ENCODE measurements around the gene TRAPPC4.
"Not testable (repeated sequence)": the region's sequence is repeated elsewhere in the genome, so short reads cannot be mapped to it uniquely, and the experiment has no call there.

Gene TRAPPC4

GRCh38 chr11:119038884-119039283 is 20.3 kb downstream of the TRAPPC4 start:
- DNase-seq, result no peak

GRCh38 chr11:119039471-119039870 is 20.9 kb downstream of the TRAPPC4 start:
- not testable (repeated sequence) for DNase-seq

- DNase-seq, result no peak
Measured at GRCh38 chr11:119041821-119042514, 23.4 kb downstream of the TRAPPC4 start.

- DNase-seq, result no peak
Measured at GRCh38 chr11:119042927-119043326, 24.4 kb downstream of the TRAPPC4 start.

- DNase-seq, result no peak
Measured at GRCh38 chr11:119044708-119045107, 26.1 kb downstream of the TRAPPC4 start.

- no peak for DNase-seq
Measured at GRCh38 chr11:119046489-119046888, 27.9 kb downstream of the TRAPPC4 start.

- no peak for DNase-seq
Measured at GRCh38 chr11:119047205-119047604, 28.6 kb downstream of the TRAPPC4 start.

- no peak for DNase-seq
Measured at GRCh38 chr11:119048644-119049043, 30.1 kb downstream of the TRAPPC4 start.

GRCh38 chr11:119049081-119049480 is 30.5 kb downstream of the TRAPPC4 start:
- no peak for DNase-seq

- DNase-seq, result no peak
Measured at GRCh38 chr11:119051440-119052162, 33.0 kb downstream of the TRAPPC4 start.

GRCh38 chr11:119052163-119052814 is 33.7 kb downstream of the TRAPPC4 start:
- no peak for DNase-seq

- no peak for DNase-seq
Measured at GRCh38 chr11:119054418-119054817, 35.9 kb downstream of the TRAPPC4 start.

GRCh38 chr11:119055901-119056300 is 37.3 kb downstream of the TRAPPC4 start:
- no peak for DNase-seq

- DNase-seq, result no peak
Measured at GRCh38 chr11:119056421-119056999, 37.9 kb downstream of the TRAPPC4 start.

- DNase-seq, result peak; percentile 86
Measured at GRCh38 chr11:119057000-119057769, 38.6 kb downstream of the TRAPPC4 start, which contains the start of gene HYOU1. Gene HYOU1, minus strand, starts transcription at chr11:119057205. Its CDS starts 1,045 bp downstream, at chr11:119056160.

GRCh38 chr11:119059128-119059527 is 40.6 kb downstream of the TRAPPC4 start:
- DNase-seq, result not testable (repeated sequence)

GRCh38 chr11:119061256-119061655 is 42.7 kb downstream of the TRAPPC4 start:
- no peak for DNase-seq

GRCh38 chr11:119062779-119063178 is 44.2 kb downstream of the TRAPPC4 start:
- no peak for DNase-seq

- no peak for DNase-seq
Measured at GRCh38 chr11:119065369-119065768, 46.8 kb downstream of the TRAPPC4 start.

GRCh38 chr11:119067371-119068222 is 49.0 kb downstream of the TRAPPC4 start, which contains the start of gene VPS11:
Gene VPS11, plus strand, starts transcription at chr11:119067818. Its CDS starts 6 bp downstream, at chr11:119067824.
- peak; percentile 89 for DNase-seq
